CD4-positive, alpha-beta T cell treated with Interleukin-4 for 1 hour (primary cell): ENCODE results near the gene PARD3.

Experiments
- DNase-seq, 2 donors: peaks; one replicate each; pipeline ENCODE4 v3.0.0-alpha.2; 2020 to 2022

Gene PARD3

DNA sequence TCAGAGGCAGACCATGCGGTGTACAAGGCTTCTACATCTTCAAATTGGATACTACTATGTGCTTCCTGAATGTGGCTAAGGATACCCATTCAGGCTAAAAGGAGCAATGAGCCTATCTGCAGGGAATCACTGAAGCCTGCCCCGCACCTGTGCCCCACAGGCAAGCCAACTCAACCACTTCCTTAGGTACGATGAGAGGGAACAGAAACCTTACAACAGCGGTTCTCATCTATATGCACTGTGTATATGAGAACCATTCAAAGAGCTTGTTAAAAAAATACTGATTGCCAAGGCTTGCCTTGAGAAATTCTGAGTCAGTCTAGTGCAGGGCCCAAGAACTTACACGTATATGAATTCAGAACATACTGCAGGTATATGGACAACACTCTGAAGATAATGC lies 679.6 kb downstream of the PARD3 start:
- no peak for DNase-seq

- no peak for DNase-seq
Observed at GRCh38 chr10:34134602-34135001, 680.5 kb downstream of the PARD3 start.

DNA sequence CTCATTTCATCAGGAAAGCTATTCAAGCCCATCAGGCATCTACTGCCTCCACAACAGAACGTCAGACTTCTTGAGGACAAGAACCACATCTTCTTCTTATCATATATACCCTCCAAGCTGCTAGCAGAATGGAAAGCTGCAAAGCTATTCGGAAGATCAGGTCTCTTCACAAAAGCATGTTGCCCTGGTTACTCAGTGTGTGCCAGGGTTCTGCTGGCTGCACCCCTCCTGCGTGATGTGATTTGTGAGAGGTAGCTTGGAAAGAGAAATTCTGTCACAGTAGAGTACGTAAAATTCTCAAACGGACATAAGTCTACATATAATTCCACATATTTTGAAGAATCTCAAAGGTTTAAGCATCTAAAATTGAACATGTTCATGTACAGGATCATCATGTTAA lies 681.7 kb downstream of the PARD3 start:
- no peak for DNase-seq

DNA sequence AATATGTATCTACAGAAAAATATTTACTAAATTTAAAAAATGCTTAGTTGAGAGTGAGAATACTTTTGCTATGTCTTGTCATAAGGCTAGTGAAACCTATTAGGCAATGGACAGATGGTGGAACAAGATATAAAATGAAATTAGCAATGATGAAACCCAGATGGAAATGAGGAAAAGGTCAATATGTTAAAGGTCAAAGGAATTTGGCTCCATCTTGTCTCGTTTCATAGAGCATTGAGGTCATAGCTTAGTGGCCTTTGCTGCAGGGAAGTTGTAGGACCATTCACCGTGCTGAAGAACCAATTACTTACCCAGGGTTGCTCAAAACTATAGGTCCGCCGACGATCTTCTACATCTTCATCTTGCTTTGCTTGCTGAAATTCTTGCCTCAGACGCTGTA lies 683.9 kb downstream of the PARD3 start:
- no peak for DNase-seq

GRCh38 chr10:34127676-34128075 lies 687.4 kb downstream of the PARD3 start:
- DNase-seq, result no peak

DNA sequence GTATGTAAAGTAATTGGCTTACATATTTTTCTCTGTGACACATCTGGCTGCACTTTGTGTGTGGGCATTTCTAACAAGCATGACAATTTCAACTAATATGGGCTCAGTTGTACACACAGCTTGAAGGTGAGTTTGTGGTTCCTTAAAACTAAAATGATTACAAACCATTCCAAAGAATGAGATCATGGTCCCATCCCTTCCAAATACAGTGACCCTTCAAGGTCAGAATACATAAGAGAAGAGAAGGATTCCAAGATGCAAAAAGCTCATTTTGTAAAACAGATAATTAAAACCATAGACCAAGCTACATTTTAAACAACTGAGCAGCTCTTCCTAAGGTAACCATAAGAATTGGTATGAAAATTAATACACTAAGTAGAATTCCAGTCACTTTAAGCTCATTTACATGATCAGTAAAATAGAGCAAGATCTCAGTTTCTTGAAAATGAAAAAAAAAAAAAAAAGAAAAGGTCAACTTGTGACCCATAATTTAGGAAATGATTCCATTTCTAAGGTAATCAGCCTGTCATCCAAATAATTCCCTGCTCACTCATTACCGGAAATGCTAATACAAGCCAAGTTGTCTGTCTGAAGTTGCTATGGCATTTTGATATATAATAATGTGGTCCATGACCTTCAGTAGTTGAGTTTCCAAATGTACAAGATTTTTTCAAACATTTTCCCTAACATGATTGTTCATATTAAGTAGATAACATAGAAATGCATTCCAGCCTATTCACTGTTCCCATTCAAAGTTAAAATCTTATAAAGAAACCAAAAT lies 688.5 kb downstream of the PARD3 start:
- no peak for DNase-seq

- DNase-seq, result no peak
Observed at GRCh38 chr10:34125702-34126101, 689.4 kb downstream of the PARD3 start.

DNA sequence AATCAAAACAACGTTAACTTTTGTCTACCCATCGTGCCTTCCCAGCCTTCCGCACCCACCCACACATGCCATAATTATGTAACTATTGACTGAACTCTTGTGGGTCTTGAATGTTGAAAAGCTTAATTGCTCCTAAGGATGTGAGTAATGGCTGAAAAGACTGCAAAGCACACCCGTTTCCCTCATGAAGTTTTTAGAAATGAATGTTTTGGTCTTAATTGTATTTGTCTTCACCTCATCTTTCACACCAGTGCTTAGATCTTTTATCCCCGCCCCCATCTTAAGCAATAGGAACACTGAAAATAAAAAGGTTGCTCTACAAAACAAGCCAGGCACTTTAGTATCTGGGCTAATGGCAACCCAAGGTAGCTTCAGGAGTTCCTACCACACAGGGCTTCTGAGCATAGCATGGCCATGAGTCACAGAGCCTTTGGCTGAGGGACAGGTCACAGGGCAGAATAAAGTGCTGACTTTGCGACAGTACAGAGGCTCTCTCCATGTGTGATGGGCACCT lies 690.5 kb downstream of the PARD3 start:
- no peak for DNase-seq

GRCh38 chr10:34121781-34122622 lies 693.1 kb downstream of the PARD3 start:
- no peak for DNase-seq

DNA sequence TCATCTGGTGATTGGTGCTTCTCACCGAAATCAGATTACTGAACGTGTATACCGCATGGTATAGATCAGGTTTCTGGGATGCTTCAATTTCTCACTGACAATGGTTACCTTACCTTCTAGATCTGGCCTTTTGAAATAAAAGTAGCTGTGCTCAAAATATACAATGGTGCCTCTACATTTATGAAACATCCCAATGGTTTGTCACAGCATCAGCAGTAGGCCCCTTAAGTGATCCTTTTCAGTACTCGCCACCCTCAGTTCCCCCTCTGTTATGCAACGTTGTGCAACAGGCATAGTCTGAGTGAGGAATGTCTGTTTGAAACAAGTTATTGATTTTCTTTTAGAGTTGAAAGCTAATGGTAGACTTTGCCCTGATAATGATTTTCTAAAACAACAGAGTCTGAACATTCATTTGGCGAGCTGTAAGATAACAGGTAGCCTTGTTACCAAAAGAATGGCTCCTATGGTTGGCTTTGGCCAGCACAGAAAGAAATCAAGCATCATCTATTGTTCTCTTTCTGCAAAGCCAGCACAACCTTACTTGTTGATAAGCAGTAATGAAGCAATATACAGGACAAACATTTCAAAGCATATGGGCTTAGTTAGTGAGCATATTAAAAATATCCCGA lies 693.9 kb downstream of the PARD3 start:
- no peak for DNase-seq

GRCh38 chr10:34119456-34119855 lies 695.6 kb downstream of the PARD3 start:
- DNase-seq, result no peak

DNA sequence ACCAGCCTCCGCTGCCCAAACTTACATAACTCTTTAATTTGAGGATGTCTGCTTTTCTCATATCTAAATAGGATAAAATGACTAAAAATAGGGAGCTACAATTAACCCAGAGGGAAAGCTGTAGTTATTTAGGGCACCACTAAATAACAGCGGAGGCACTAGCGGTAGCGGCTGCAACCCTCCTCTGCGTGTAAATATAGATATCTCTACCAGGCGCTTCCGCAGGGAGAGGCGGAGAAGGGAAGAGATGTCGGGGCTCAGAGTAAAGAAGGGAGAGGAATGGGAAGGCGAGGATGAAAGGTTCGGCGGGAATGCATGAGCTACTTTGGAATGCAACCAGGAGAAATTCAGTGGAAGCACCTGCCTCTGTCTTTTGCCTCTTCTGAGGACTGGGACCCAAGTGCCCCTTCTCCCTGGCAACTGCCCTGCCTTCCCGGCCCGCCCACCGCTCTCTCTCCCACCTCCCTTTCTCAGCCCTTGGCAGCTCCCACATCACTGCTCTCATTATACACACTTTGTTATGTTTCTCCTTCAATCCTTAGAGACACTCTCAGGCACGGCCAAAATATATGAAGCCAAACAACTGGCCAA lies 698.3 kb downstream of the PARD3 start:
- DNase-seq, result no peak

- no peak for DNase-seq
Observed at GRCh38 chr10:34116220-34116641, 698.9 kb downstream of the PARD3 start.

DNA sequence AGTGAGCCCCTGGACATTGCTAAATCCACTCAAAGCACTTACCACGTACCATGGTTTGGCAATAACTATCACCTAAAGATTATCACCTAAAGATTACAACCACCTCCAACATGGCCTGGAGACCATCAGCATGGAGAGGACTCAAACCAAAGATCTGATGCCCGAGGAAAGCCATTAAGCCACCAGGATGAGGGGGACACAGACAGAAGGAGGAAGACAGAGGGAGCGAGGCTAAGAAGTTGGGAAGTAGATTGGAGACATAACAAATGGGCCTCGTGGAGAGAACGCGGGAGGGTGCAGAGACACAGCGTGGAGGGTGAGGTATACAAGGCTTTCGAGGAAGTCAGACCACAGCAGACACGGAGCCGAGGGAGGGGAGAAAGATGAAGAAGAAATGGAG lies 700.2 kb downstream of the PARD3 start:
- DNase-seq, result no peak

- DNase-seq, result no peak
Observed at GRCh38 chr10:34113504-34114225, 701.4 kb downstream of the PARD3 start.

DNA sequence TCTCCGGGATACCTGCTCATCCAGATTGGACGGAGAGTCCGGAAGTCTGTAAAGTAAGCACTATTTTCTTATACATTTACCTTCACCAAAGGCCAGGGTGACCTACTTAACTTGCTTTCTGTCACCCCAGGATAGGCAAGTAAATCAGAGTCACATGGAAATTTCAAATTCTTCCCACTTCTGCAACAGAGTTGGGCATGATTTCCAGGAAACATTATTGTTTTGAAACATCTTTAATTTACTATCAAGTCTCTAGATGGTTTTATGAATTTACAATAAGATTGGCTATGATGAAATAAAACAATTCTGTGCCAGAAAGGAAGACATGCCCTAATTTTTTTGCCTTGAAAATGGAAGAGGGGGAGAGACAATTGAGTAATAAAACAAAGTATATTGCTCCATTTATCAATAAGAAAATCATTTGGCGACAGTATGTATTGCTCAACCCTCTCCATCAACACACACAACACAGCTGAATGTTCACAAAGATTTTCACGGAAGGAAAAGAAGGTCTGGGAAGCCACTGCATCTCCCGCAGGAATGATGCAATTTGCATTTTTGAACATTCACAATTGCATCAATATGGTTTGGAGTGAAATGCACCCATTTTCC lies 702.8 kb downstream of the PARD3 start:
- no peak for DNase-seq

- no peak for DNase-seq
Observed at GRCh38 chr10:34111179-34111578, 703.9 kb downstream of the PARD3 start.

DNA sequence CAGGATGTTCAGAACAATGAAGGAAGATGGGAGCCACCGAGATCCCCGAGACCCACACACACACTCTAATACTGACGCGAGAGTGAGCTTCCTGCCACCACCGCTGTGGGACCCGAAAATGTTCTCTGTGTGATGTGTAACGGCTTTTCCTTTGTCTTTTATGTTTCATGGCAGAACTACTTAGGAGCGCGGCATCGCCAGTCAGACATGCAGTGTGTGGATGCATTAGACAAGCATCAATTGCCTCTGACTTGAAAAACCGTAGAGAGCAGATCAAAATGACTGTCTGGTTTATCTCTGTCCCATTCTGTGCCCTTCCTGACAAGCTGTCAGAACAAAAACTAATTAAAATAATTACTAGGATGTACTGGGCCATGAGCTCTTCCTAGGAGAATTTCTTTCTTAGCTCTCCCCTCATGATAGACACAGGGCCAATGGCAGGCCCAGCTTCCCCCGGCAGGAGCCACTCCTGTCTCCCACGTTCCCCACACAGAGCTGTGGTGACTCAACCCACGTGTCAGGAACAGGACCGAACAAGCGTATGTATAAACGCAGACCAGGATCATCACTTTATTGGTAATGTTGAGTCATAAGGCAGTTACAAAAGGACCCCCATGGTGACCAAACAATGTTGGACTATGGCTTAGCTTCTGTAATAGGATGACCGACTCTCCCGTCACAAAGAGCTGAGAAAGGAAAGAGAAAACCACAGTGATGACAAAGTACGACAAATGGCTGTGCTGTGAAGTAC lies 705.0 kb downstream of the PARD3 start:
- DNase-seq, result no peak

- no peak for DNase-seq
Observed at GRCh38 chr10:34109495-34109894, 705.6 kb downstream of the PARD3 start.

- no peak for DNase-seq
Observed at GRCh38 chr10:34107626-34108516, 707.2 kb downstream of the PARD3 start.
